NCI-H1092 (cell line): ENCODE results near the gene JMJD1C.

Experiments used
- DNase-seq: peaks from one replicate; lab custom pipeline; 2025; lab: John Stamatoyannopoulos, UW

JMJD1C gene

GRCh38 chr10:63438506-63439498 lies 27.0 kb downstream of the JMJD1C start:
- no peak for DNase-seq

- DNase-seq: no peak
Observed at GRCh38 chr10:63437116-63437949, 28.4 kb downstream of the JMJD1C start.

DNA sequence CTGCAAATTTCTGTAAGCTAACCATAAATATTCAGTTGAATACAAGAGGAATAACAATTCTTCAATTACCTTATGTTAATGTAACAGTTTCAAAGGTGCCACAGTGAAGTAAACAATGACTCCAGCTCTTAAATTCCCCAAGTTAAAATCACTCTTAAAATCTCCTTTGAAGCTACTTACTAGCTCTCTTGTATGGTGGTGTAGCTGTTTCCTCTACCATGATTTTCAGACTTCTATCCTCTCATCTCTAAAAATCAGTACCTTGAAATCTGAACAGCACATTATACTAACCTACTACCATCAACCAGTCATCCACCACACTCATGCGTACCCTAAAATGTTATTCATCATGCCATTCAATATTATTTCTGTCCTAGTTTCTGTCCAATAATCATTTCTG lies 29.6 kb downstream of the JMJD1C start:
- no peak for DNase-seq

GRCh38 chr10:63434866-63435854 lies 30.6 kb downstream of the JMJD1C start:
- no peak for DNase-seq

GRCh38 chr10:63431962-63432797 lies 33.6 kb downstream of the JMJD1C start:
- no peak for DNase-seq

DNA sequence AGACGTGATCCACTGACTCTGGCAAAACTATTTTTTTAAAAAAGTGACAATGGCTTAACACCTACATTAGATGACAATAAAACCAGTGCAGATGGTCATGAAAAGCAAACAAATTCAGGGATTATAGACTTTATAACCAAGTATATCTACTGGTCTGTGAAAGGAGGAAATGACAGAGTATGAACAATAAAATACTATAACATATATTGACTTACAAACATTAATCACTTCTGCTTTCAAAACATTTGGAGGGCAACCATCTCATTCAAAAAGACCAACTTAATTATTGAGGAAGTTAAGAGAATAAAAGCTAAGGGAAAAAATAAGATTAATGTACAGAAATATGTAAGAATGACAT lies 34.8 kb downstream of the JMJD1C start:
- DNase-seq: no peak

- DNase-seq: no peak
Observed at GRCh38 chr10:63430091-63430998, 35.4 kb downstream of the JMJD1C start.

- DNase-seq: no peak
Observed at GRCh38 chr10:63429281-63429680, 36.5 kb downstream of the JMJD1C start.

DNA sequence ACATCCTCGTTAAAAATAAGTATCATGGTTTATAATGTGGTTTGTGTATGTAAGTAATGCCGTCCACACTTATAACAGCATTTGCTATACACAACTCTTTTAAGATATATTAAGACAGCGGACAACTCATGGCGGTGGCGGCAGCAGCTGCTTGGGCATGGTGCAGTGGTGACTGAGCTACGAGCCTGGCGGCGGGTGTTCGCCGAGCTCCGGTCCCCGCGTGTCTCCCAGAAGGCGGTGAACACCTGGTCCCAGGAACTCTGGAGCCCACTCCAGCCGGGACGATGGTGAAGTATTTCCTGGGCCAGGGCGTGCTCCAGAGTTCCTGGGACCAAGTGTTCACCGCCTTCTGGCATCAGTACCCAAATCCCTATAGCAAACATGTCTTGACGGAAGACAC lies 38.8 kb downstream of the JMJD1C start:
- no peak for DNase-seq

- DNase-seq: no peak
Observed at GRCh38 chr10:63425512-63425911, 40.3 kb downstream of the JMJD1C start.

- no peak for DNase-seq
Observed at GRCh38 chr10:63424576-63424975, 41.2 kb downstream of the JMJD1C start.

DNA sequence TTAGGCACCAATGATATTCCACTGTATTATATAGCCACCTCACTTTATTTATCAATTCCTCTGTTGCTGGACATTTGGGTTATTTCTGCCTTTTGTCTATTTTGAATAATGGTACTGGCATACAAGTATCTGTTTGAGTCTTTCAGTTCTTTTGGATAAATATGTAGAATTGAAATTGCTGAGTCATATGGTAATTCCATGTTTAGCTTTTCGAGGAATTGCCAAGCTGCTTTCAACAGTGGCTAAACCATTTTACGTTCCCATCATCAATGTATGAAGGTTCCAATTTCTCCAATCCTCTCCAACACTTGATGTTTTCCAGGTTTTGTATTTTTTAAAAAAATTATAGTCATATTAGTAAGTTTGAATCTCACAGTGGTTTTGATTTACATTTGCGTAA lies 42.3 kb downstream of the JMJD1C start:
- DNase-seq: no peak

DNA sequence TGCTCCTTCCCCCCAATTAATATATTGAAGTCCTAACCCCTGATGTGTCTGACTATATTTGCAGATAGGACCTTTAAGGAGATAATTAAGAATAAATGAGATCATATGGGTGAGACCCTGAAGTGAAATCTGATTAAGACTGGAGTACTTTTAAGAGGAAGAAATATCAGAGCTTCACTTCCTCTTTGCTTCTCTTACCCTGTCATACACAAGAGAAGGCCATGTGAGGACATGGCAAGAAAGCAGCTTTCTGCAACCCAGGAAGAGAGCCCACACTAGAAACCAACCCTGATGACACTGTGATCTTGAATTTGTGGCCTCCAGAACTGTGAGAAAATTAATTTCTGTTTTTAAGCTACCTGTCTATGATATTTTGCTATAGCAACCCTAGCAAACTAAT lies 44.2 kb downstream of the JMJD1C start:
- no peak for DNase-seq

GRCh38 chr10:63416376-63416775 lies 49.4 kb downstream of the JMJD1C start:
- DNase-seq: no peak

GRCh38 chr10:63415640-63416244 lies 50.0 kb downstream of the JMJD1C start:
- DNase-seq: no peak

- no peak for DNase-seq
Observed at GRCh38 chr10:63414481-63415260, 51.1 kb downstream of the JMJD1C start.

- DNase-seq: no peak
Observed at GRCh38 chr10:63413429-63413828, 52.3 kb downstream of the JMJD1C start.

GRCh38 chr10:63412304-63412703 lies 53.5 kb downstream of the JMJD1C start:
- DNase-seq: no peak

DNA sequence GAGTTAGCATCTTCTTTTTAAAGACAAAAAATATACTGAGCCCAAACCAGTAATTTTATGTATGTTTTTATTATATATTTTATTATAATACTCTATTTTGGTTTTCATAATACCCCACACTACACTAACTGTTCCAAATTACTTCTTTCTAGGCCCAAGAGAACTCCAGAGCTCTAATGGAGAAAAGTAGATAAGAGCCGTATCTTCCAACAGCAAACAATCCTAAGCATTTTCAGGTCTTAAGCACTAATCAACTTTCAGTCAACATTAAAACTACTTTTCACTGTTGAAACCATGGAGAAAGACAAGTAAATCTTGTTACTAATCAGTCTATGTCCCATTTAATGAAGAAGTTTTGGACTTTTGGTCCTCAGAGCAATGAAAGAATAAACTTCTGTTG lies 55.1 kb downstream of the JMJD1C start:
- DNase-seq: no peak
